K562 (cell line): Measurements from ENCODE around the gene CFAP53. TPM values are rescaled to one million over a fixed set of nuclear protein-coding genes. Genes with fewer than 3 reads are reported as not detected.

Source experiments
- BCOR ChIP-seq: fragments of 450-650 bp; IDR thresholded peaks from 2 replicates; pipeline ENCODE4 v1.6.1; 2016
- CCNT2 ChIP-seq: IDR thresholded peaks from 2 replicates; pipeline ENCODE4 v1.6.1; 2011; ENCODE audit warnings: borderline replicate concordance, low read depth, mild to moderate bottlenecking, moderate library complexity, mixed read lengths, low read length; ENCODE audit not compliant: insufficient read length; ENCODE audit errors: extremely low read depth
- ERF ChIP-seq: fragments of 450-650 bp; formaldehyde crosslinking; IDR thresholded peaks from 2 replicates; pipeline ENCODE4 v1.4.0; 2020; ENCODE audit warnings: mild to moderate bottlenecking, mixed read lengths
- GATAD2A ChIP-seq: fragments of 450-650 bp; IDR thresholded peaks from 2 replicates; pipeline ENCODE4 v1.6.1; 2017
- HNRNPH1 ChIP-seq: fragments of 200-400 bp; formaldehyde crosslinking; optimal IDR thresholded peaks from 2 replicates; pipeline ENCODE3; 2017; ENCODE audit warnings: low read depth, mild to moderate bottlenecking, low read length, moderate library complexity
- KDM4B ChIP-seq, 2 experiments: fragments of 450-650 bp in 1 of 2; sonication (generic) in 1 of 2; IDR thresholded peaks; 2 replicates each; pipeline ENCODE4 v1.6.1; 2016 to 2017; ENCODE audit warnings: borderline replicate concordance in 2 of 2, antibody characterized with exemption in 1 of 2, low read depth in 1 of 2, mild to moderate bottlenecking in 1 of 2
- MYNN ChIP-seq, 2 experiments: sonication (generic); formaldehyde crosslinking in 1 of 2; IDR thresholded peaks; 2 replicates each; pipeline versions ENCODE4 v1.5.0 to v1.6.1; 2016 to 2020; ENCODE audit warnings: antibody characterized with exemption in 1 of 2, missing genetic modification reagents in 1 of 2
- NFRKB ChIP-seq: fragments of 450-650 bp; IDR thresholded peaks from 2 replicates; pipeline ENCODE4 v1.6.1; 2016; ENCODE audit warnings: low read depth
- POLR2AphosphoS2 ChIP-seq: IDR thresholded peaks from 2 replicates; pipeline ENCODE4 v1.6.1; 2012; ENCODE audit warnings: low read length, improper control_type of control experiment
- STAT5B ChIP-seq: fragments of 250-450 bp; sonication (Bioruptor Pico); IDR thresholded peaks from 2 replicates; pipeline ENCODE4 v1.8.0; 2021; ENCODE audit warnings: mild to moderate bottlenecking, inconsistent platforms
- ZBTB11 ChIP-seq, 3 experiments: fragments of 200-800 bp in 1 of 3; fragments of 250-450 bp in 1 of 3; fragments of 450-650 bp in 1 of 3; sonication (Bioruptor Pico) in 1 of 3; sonication (Bioruptor generic) in 1 of 3; formaldehyde crosslinking in 1 of 3; IDR thresholded peaks; 2 replicates each; pipeline versions ENCODE4 v1.6.1 to v1.8.0; 2016 to 2022; ENCODE audit warnings: mild to moderate bottlenecking in 2 of 3, missing genetic modification characterization in 2 of 3, missing compliant biosample characterization in 1 of 3, moderate library complexity in 1 of 3
- ZBTB8A ChIP-seq: fragments of 450-650 bp; IDR thresholded peaks from 2 replicates; pipeline ENCODE4 v1.6.1; 2018; ENCODE audit warnings: mild to moderate bottlenecking, moderate library complexity; ENCODE audit not compliant: partially characterized antibody
- ZNF609 ChIP-seq: sonication (generic); formaldehyde crosslinking; IDR thresholded peaks from 2 replicates; pipeline ENCODE4 v1.8.1; 2023; ENCODE audit warnings: missing genetic modification reagents, mild to moderate bottlenecking, borderline replicate concordance
- ZNF699 ChIP-seq: fragments of 250-450 bp; sonication (Bioruptor Pico); IDR thresholded peaks from 2 replicates; pipeline ENCODE4 v1.8.0; 2021; ENCODE audit warnings: mild to moderate bottlenecking, moderate library complexity; ENCODE audit not compliant: insufficient replicate concordance
- polyA plus RNA-seq, 8 experiments: library from polyadenylated mRNA; depleted of rRNA in 4 of 8; stranded (reverse) in 5 of 8; unstranded in 3 of 8; fragments of >200 nt; fragmentation: Nextera tagmentation in 2 of 8; fragmentation: Illumina TruSeq in 1 of 8; extraction: Ambion mirVana in 2 of 8; extraction: Trizol in 1 of 8; gene quantifications; 2 replicates each; pipeline versions ENCODE4 v1.2.1 to v1.2.3, GENCODE V29; 2011 to 2014; ENCODE audit warnings: inconsistent platforms in 1 of 8, missing spikeins in 1 of 8
- total RNA-seq, 7 experiments: library from RNA; depleted of rRNA in 6 of 7; stranded (reverse); fragments of >200 nt in 6 of 7; fragmentation: Illumina TruSeq in 2 of 7; extraction: Trizol in 2 of 7; gene quantifications; 2 replicates each; pipeline versions ENCODE4 v1.2.1 to v1.2.3, GENCODE V29; 2011 to 2021; ENCODE audit warnings: low replicate concordance in 1 of 7

Gene CFAP53
- total and polyA plus RNA-seq, 9 of the 15 experiments (the other 6 are each of a cell fraction or from before 2014, with no cell fraction given) = 0.21 to 1.9 (median 1.2) TPM

DNA sequence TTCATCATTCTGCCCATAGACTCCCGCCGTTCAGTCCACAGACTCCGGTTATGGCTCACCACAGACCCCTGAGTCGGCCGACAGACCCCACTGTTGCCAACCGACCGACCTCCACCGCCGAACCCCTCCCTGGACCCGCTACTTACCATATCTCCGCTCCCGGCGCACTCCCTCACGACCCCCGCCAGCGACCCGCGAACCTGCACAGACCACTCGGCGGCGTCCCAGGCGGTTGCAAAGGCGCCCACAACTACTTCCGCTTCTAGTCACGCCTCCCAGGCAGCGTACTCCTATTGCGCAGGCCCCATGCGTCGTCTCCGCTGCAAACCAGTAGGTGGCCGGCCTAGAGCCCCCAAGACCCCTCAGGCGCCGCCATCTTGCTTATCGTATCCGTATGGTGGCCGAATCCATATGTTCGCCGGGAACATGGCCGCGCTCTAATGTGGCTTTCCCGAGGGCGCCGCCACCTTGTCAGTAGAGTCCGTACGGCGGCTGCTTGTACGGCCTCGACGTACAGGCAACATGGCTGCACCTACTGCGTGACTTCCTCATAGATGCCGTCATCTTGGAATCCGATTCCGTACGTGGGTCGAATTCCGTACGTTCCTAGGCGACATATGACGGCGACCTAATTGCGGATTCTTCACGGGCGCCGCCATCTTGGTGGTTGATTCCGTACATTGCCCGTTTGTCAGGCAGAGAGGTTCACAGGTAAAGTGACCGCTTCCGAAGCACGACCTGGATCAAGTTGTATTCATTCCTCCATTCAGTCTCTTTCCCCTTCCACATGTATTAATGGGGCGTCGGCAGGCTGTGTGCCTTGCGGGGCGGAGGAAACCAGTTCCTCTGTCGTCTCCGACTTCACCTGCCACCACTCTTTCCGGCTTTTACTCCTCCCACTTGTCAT lies 21.4 kb upstream of the CFAP53 start, which contains the start of gene CXXC1 (continued):
- TF ChIP-seq NFRKB (no peak), BCOR (0 out of 2 replicates have a peak, but pooled peaks have one; percentile 8), ZBTB11 (CRISPR knock-in tag; IDR thresholded peaks at IDR 0.05) (peak in 1 of 3 experiments; percentile 92; a peak in 2 of 6 replicates), HNRNPH1 (no peak), KDM4B (IDR thresholded peaks at IDR 0.05; ENCODE audit: borderline replicate concordance in 2 of 2, low read depth in 1 of 2) (0 out of 4 replicates have a peak, but pooled peaks of 1 of the 2 experiments have one; percentile 78), STAT5B (no peak), ZBTB8A (no peak), MYNN (IDR thresholded peaks at IDR 0.05) (no peak), MYNN (CRISPR knock-in tag; IDR thresholded peaks at IDR 0.05) (no peak), ZNF609 (no peak), CCNT2 (no peak), GATAD2A (no peak), ERF (CRISPR knock-in tag) (no peak), ZNF699 (CRISPR knock-in tag) (no peak), POLR2AphosphoS2 (no peak)
